ENCODE measurements around the gene UNG. TPM values are rescaled to one million over a fixed set of nuclear protein-coding genes. Genes with fewer than 3 reads are reported as not detected.

Gene UNG
- total and polyA plus RNA-seq, 9 of the 15 experiments (the other 6 are each of a cell fraction or from before 2014, with no cell fraction given) = 8.4 to 59.8 (median 41.0) TPM

GRCh38 chr12:109064143-109064542 is 33.3 kb upstream of the UNG start (continued):
- TF ChIP-seq SFPQ (IDR thresholded peaks at IDR 0.05; ENCODE audit: low read depth, low read length) (no peak), ZNF408 (CRISPR knock-in tag; IDR thresholded peaks at IDR 0.05; ENCODE audit: low read depth) (no peak), NRF1 (conservative IDR thresholded peaks at IDR 0.05 in 1 of 2, IDR thresholded peaks at IDR 0.05 in 1 of 2) (no peak), NCOA1 (IDR thresholded peaks at IDR 0.05; ENCODE audit: low read depth) (no peak), ZNF140 (CRISPR knock-in tag; IDR thresholded peaks at IDR 0.05) (no peak), ETV5 (CRISPR knock-in tag; IDR thresholded peaks at IDR 0.05; ENCODE audit: low read depth) (no peak), ARHGAP35 (IDR thresholded peaks at IDR 0.05; ENCODE audit: partially characterized antibody) (no peak), NR0B1 (IDR thresholded peaks at IDR 0.05; ENCODE audit: partially characterized antibody) (no peak), ZNF212 (CRISPR knock-in tag; IDR thresholded peaks at IDR 0.05) (no peak), FOXK2 (conservative IDR thresholded peaks at IDR 0.05 in 1 of 2, IDR thresholded peaks at IDR 0.05 in 1 of 2; ENCODE audit: low read depth in 2 of 2) (no peak)

Data from K562 (cell line).